GM21619 (cell line): ENCODE data around the gene ZNF662.
A peak's percentile ranks its signal among the peaks of the same experiment; 100 is the strongest.
"Not testable (repeated sequence)": the region's sequence is repeated elsewhere in the genome, so short reads cannot be mapped to it uniquely, and the experiment has no call there.

ENCODE experiments used
- ATAC-seq: cut with Tn5 transposase; IDR thresholded peaks from one replicate; pipeline ENCODE4 v1.9.1; 2021; ENCODE audit not compliant: unreplicated experiment

Gene ZNF662

DNA sequence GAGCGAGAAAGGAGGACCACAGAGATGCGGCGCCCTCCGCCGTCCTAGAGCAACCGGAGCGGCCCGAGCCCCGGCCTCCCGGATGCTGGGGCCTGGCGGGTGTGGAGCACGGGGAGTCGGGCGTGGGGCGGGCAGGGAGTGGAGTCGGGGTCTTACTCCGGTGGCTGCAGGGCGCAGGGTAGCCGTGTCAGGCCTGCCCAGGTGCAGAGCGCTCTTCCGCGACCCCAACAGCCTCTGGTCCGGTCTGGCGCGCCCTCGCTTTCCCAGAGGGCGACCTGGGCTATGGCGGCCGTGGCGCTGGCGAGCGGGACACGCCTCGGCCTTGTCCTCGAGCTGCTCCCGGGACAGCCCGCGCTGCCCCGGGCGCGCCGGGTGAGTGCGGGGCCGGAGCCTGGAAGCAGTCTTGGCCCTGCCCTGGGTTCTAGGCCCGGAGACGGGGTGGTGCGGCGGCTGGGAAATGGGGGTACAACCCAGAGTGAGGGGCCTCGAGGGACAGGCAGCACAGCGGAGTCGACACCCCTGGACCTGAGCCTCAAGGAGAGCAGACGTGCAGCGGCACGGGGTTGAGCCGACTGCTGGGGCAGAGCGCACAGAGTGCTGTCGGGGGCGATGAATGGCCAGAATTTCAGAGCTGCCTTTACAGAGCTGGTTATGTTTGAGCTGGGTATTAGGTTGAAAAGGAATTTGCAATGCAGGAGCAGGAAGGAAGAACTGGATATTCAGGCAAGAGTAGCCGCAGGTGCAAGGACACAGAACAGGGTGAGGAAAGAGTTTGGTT is at the start of gene ZNF662:
ZNF662 (plus strand) TSS at position 73 of the 778 bp plus-strand sequence. CDS start 1,973 bp downstream, outside the sequence.
- ATAC-seq, result no peak

DNA sequence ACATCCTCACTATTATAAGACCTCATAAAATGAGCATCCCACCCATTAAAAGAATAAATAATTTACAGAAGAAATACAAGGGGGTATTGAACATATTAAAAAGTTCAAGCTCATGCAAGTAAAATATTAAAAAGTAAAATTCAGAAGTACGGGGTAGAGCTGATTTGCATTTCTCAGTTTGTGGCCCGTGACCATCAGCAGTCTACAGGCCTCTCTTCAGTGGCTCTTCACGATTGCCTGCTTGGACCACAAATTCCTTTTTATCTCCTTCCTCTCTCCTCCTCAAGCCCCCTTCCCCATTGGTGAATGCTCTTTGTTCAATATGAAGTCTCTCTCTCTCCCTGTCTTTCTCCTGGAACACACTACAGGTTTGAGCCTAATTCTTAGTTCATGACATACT is 49.4 kb upstream of the ZNF662 start:
- no peak for ATAC-seq

- no peak for ATAC-seq
Observed at GRCh38 chr3:42864321-42864950, 41.5 kb upstream of the ZNF662 start.

DNA sequence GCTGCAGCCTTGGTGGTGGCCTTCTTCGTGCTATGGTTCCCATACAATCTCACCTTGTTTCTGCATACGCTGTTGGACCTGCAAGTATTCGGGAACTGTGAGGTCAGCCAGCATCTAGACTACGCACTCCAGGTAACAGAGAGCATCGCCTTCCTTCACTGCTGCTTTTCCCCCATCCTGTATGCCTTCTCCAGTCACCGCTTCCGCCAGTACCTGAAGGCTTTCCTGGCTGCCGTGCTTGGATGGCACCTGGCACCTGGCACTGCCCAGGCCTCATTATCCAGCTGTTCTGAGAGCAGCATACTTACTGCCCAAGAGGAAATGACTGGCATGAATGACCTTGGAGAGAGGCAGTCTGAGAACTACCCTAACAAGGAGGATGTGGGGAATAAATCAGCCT is 40.7 kb upstream of the ZNF662 start:
- ATAC-seq, result no peak

GRCh38 chr3:42867138-42867537 is 38.8 kb upstream of the ZNF662 start:
- no peak for ATAC-seq

DNA sequence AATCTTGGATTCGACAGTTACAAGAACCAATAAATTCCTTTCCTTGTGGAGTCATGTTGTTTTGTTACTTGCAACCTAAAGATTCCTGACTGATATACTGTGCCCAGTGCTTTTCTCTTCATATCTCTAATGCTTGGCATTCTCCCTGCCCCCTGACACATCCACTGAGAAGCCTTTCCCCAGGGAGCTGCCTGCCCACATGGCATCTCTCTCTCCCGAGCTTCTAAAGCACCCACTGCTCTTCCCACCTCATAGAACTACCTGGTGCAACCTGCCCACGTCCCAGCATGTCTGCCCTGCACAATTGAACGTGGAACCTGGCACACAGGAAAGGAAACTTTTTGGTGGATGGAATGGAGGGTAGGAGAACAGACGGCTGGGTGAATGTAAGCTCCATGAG is 37.1 kb upstream of the ZNF662 start:
- no peak for ATAC-seq

DNA sequence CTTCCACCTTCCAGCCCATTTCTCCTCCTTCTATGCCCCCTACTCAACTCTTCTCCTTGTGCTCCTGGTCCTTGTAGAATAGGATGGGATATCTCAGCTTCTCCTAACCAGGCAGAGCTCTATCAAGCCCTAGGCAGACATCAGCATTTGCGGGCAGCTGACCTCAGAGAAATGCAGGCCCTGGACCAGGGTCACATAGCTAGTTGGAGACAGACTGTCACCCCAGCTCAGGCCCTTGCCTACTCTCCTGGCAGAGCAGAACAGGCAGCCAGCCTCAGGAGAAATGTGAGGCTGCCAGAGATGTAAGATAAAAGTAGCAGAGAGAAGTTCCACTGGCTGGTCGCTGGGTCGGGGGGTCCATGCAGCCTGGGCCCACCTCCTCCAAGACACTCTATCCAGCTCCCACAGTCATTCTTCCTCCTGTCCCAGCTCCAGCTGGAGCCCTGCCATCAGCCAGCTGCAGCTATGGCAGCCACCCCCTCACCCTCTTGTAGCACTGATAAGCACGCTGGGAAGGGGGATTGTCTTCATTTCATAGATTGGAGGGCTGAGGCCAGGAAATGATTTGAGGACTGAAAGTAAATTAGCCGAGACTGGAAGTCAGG is 34.2 kb upstream of the ZNF662 start:
- no peak for ATAC-seq

- no peak for ATAC-seq
Observed at GRCh38 chr3:42872718-42873117, 33.2 kb upstream of the ZNF662 start.

GRCh38 chr3:42873221-42873982 is 32.5 kb upstream of the ZNF662 start:
- no peak for ATAC-seq

GRCh38 chr3:42874749-42875148 is 31.2 kb upstream of the ZNF662 start:
- ATAC-seq, result no peak

DNA sequence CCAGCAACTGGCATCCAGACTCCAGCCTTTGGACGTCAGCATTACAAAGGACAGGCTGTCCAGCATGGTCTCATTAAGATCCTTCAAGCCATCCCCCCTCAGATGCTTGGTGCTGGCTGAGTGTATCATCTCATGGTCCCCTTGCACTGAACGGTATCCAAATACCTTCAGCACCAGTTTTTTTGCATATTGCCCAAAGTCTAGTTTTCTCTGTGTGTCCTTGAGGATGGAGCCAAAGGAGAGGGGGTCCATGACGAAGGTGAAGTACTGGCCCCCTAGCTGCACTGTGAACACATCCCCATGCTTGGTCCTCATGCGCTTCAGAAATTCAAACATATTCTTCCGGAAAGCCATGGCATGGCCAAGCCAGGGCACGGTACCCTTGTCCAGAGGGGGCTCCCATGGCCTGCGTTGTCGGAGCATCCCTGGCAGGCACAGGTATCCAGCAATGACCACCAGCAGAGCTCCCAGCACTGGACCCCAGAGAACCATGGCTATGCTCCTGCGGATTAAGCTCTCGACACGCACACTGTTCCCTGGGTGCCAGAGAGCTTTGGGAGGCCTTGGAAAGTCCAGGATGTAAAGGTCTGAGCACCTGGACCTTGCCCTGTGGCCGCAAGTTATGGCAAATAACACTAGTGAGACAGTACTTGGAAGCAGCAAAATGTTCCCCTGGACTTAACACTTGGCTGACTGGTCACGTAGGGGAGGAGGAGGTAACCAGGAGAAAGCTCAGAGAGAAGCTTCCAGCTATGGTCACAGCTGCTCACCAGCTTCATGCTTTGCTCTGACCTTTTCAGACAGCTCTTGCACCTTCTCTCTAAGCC is 30.4 kb upstream of the ZNF662 start, which contains the start of gene CYP8B1:
CYP8B1 (minus strand) TSS at position 555 of the 827 bp plus-strand sequence; CDS start at position 492, 63 bp downstream.
- no peak for ATAC-seq

GRCh38 chr3:42876401-42876800 is 29.5 kb upstream of the ZNF662 start:
- no peak for ATAC-seq

DNA sequence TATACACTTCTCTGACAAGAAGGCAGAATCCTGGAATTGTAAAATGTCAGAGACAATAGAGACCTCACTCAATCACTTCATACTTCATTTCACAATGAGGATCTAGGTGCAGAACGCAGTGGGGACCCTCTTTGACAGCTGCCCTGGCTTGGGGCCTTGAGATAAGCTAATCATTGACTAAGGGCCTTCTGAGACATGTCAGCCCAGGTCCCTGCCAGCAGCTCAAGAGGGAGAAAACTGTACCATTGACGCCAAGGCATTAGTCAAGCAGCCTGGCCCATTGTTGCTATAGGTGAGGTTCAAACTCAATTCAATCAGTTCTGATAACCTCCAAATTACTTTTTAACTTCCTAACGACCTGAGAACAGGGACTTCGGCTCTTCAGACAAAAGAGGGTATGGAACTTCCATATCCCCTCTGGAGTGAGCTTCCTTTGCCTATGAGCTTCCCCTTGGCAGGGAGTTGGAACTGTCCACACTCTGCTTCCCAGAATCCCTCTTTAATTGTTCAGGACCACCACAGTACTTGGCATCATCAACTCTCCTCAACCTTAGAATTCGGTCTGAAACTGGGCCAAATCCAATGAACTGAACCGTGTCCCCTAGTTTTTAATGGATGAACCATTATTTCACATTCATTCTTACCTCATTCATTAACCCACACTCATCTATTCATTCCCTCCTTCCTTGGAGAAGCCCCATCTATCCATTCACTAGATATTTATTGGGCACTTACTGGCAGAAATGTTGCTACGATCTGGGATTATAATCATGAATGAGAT is 28.8 kb upstream of the ZNF662 start:
- no peak for ATAC-seq

GRCh38 chr3:42877881-42878280 is 28.1 kb upstream of the ZNF662 start:
- no peak for ATAC-seq

DNA sequence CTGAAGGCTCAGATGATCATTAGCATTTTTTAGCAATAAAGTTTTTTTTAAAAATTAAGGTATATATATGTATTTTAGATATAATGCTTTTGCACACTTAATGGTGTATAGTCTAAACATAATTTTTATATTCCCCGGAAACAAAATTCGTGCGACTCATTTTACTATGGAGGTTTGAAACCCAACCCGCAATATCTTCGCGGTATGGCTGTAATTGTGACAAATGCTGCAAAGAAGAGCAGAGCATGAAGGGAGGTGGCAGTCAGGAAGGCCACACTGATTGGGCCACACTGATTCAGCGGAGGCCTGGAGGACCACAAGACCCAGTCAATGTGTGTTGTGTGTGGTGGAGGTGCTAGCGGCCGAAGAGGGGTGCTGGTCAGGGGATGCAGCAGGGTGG is 25.8 kb upstream of the ZNF662 start:
- ATAC-seq, result no peak

DNA sequence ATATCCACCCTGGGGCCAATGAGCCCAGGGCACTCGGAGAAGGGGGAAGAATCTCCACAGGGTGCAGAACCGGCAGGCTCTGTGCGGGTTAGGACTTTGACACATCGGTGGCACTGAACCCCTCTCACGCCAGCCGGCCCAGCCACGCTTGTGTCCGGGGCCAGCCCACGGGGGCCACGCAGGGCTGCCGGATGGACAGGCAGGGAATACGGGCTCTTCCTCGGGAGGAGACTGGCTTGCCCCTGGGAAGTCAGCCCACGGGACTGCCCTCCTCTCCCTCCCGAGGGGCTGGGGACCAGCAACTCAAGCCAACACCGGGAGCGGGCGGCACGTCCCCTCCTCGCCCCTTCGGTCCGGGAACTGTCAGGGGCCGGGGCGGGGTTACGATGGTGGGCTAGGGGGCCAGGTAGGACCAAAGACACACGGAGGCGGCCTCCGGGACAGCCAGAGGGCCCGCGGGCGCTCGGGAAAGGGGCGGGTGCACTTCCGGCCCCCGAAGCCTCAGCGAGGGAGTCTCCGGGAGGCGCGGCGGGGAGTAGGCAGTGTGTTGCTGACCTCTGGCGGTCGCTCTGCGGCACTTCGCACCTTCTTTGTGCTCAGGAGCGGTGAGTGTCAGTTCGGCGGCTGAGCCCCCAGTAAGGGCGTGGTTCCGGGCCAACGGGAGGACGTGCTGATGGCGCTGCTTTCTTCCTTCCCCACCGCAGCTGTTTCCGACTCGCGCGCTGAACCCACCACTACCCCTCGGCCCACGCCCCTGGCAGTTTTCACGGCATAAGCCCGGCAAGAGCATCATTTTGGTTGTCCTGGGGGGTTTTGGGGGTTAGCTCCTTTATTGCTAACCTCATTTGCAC is 25.1 kb upstream of the ZNF662 start:
- peak; percentile 97 for ATAC-seq

DNA sequence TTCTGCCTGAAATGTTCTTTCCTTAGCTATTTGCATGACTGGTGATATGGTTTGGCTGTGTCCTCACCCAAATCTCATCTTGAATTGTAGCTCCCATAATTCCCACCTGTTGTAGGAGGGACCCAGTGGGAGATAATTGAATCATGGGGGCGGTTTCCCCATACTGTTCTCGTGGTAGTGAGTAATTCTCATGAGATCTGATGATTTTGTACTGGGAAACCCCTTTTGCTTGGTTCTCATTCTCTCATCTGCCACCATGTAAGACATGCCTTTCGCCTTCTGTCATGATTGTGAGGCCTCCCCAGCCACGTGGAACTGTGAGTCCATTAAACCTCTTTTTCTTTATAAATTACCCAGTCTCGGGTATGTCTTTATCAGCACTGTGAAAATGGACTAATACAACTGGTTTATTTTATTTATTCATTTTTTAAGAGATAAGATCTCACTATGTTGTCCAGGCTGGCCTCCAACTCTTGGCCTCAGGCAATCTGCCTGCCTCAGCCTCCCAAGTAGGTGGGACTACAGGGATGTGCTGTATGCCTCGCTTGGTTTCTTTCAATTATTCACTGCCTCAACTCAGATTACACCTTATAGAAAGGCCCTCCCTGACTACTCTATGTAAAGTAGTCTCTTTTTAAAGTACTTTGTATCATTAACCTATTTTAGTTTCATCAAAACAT is 22.6 kb upstream of the ZNF662 start:
- not testable (repeated sequence) for ATAC-seq

DNA sequence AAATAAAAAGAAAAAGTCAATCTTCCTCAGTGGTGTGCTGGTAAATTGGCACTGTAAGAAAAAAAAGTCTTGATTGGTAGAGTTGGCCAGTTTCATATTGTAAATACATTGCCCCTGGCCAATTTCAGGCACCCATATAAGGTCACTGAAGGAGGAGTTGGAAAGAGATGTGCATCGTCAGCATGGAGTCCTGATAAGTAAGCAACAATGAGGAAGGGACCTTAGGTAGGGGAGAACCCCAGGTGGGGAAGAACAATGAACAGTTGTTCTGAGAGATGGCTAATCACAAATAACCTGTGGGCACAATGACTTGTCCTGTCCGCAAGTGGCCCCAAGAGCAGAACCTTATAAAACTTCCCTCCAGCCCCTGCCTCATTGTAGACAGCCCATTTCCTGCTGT is 21.6 kb upstream of the ZNF662 start:
- no peak for ATAC-seq
